ENCODE measurements around the gene LRRC8A. TPM values are rescaled to one million over a fixed set of nuclear protein-coding genes. Genes with fewer than 3 reads are reported as not detected.
A peak's percentile ranks its signal among the peaks of the same experiment; 100 is the strongest.
"Not testable (repeated sequence)": the region's sequence is repeated elsewhere in the genome, so short reads cannot be mapped to it uniquely, and the experiment has no call there.

LRRC8A gene
- total RNA-seq, 3 donors from 2014 or later: 22.6 to 24.0 (median 23.6) TPM

GRCh38 chr9:128851779-128852600 is 29.9 kb upstream of the LRRC8A start:
- H3K4me3 Mint-ChIP-seq; H3K4me1 Mint-ChIP-seq (ENCODE audit: low read depth); ATAC-seq; H3K27me3 Mint-ChIP-seq (ENCODE audit: low read depth); DNase-seq: not testable (repeated sequence)
- Mint-ChIP-seq H3K9me3 (peaks cover 13% of the 10 kb centered on the region), H3K36me3 (ENCODE audit: insufficient read depth) (peaks cover 16% of the 10 kb centered on the region)

GRCh38 chr9:128852646-128853045 is 29.3 kb upstream of the LRRC8A start:
- not testable (repeated sequence) for H3K4me3 Mint-ChIP-seq; H3K4me1 Mint-ChIP-seq (ENCODE audit: low read depth); H3K27me3 Mint-ChIP-seq (ENCODE audit: low read depth); DNase-seq; ATAC-seq
- Mint-ChIP-seq H3K9me3 (peaks cover 13% of the 10 kb centered on the region), H3K36me3 (ENCODE audit: insufficient read depth) (peaks cover 14% of the 10 kb centered on the region)

- H3K9me3 Mint-ChIP-seq: peaks cover 13% of the 10 kb centered on the region
- not testable (repeated sequence) for H3K4me3 Mint-ChIP-seq; ATAC-seq; H3K4me1 Mint-ChIP-seq (ENCODE audit: low read depth); DNase-seq; H3K27me3 Mint-ChIP-seq (ENCODE audit: low read depth)
- peaks cover 12% of the 10 kb centered on the region for H3K36me3 Mint-ChIP-seq (ENCODE audit: insufficient read depth)
These were observed 27.5 kb upstream of the LRRC8A start for GRCh38 chr9:128854454-128854853.

GRCh38 chr9:128858476-128858875 is 23.5 kb upstream of the LRRC8A start:
- not testable (repeated sequence) for ATAC-seq; DNase-seq; H3K4me3 Mint-ChIP-seq; H3K9me3 Mint-ChIP-seq; H3K4me1 Mint-ChIP-seq (ENCODE audit: low read depth); H3K27me3 Mint-ChIP-seq (ENCODE audit: low read depth); H3K36me3 Mint-ChIP-seq (ENCODE audit: insufficient read depth)

GRCh38 chr9:128860937-128861336 is 21.0 kb upstream of the LRRC8A start:
- H3K4me3 Mint-ChIP-seq: no peak overlapping the region
- DNase-seq (no peak), ATAC-seq (no peak)
- peaks cover 5% of the 10 kb centered on the region for H3K4me1 Mint-ChIP-seq (ENCODE audit: low read depth)
- H3K36me3 Mint-ChIP-seq (ENCODE audit: insufficient read depth): peaks cover 3% of the 10 kb centered on the region
- no peaks in the 10 kb centered on the region for H3K27me3 Mint-ChIP-seq (ENCODE audit: low read depth)
- H3K9me3 Mint-ChIP-seq: no peaks in the 10 kb centered on the region

GRCh38 chr9:128861501-128861900 is 20.4 kb upstream of the LRRC8A start:
- DNase-seq: no peak
- H3K4me1 Mint-ChIP-seq (ENCODE audit: low read depth): peaks cover 6% of the 10 kb centered on the region
- peaks cover 3% of the 10 kb centered on the region for H3K36me3 Mint-ChIP-seq (ENCODE audit: insufficient read depth)
- no peaks in the 10 kb centered on the region for H3K27me3 Mint-ChIP-seq (ENCODE audit: low read depth)
- H3K9me3 Mint-ChIP-seq: no peaks in the 10 kb centered on the region
- H3K4me3 Mint-ChIP-seq: no peak overlapping the region
- no peak for ATAC-seq

- DNase-seq (no peak), ATAC-seq (no peak)
- no peak overlapping the region for H3K4me3 Mint-ChIP-seq
- no peaks in the 10 kb centered on the region for H3K27me3 Mint-ChIP-seq (ENCODE audit: low read depth)
- peaks cover 6% of the 10 kb centered on the region for H3K4me1 Mint-ChIP-seq (ENCODE audit: low read depth)
- no peaks in the 10 kb centered on the region for H3K9me3 Mint-ChIP-seq
- H3K36me3 Mint-ChIP-seq (ENCODE audit: insufficient read depth): peaks cover 3% of the 10 kb centered on the region
These were observed 19.5 kb upstream of the LRRC8A start for GRCh38 chr9:128862401-128862851.

GRCh38 chr9:128863647-128864046 is 18.3 kb upstream of the LRRC8A start:
- Mint-ChIP-seq H3K4me1 (ENCODE audit: low read depth) (peaks cover 6% of the 10 kb centered on the region), H3K36me3 (ENCODE audit: insufficient read depth) (peaks cover 3% of the 10 kb centered on the region), H3K4me3 (no peak overlapping the region), H3K9me3 (no peaks in the 10 kb centered on the region), H3K27me3 (ENCODE audit: low read depth) (no peaks in the 10 kb centered on the region)
- ATAC-seq (peak; percentile 95 to 96), DNase-seq (peak; percentile 85)

- H3K27me3 Mint-ChIP-seq (ENCODE audit: low read depth): no peaks in the 10 kb centered on the region
- peaks cover 5% of the 10 kb centered on the region for H3K4me1 Mint-ChIP-seq (ENCODE audit: low read depth)
- H3K4me3 Mint-ChIP-seq: no peak overlapping the region
- ATAC-seq (no peak), DNase-seq (no peak)
- peaks cover 6% of the 10 kb centered on the region for H3K36me3 Mint-ChIP-seq (ENCODE audit: insufficient read depth)
- no peaks in the 10 kb centered on the region for H3K9me3 Mint-ChIP-seq
These were observed 11.6 kb upstream of the LRRC8A start for GRCh38 chr9:128870128-128870940.

- ATAC-seq; DNase-seq; H3K27me3 Mint-ChIP-seq (ENCODE audit: low read depth); H3K36me3 Mint-ChIP-seq (ENCODE audit: insufficient read depth); H3K4me3 Mint-ChIP-seq; H3K9me3 Mint-ChIP-seq; H3K4me1 Mint-ChIP-seq (ENCODE audit: low read depth): not testable (repeated sequence)
These were observed 11.0 kb upstream of the LRRC8A start for GRCh38 chr9:128870941-128871265.

GRCh38 chr9:128877852-128878251 is 4.1 kb upstream of the LRRC8A start:
- H3K9me3 Mint-ChIP-seq: no peaks in the 10 kb centered on the region
- no peaks in the 10 kb centered on the region for H3K36me3 Mint-ChIP-seq (ENCODE audit: insufficient read depth)
- peaks cover 20% of the 10 kb centered on the region for H3K4me1 Mint-ChIP-seq (ENCODE audit: low read depth)
- ATAC-seq (no peak), DNase-seq (no peak)
- no peak overlapping the region for H3K4me3 Mint-ChIP-seq
- H3K27me3 Mint-ChIP-seq (ENCODE audit: low read depth): no peaks in the 10 kb centered on the region

GRCh38 chr9:128882677-128883603 is 1.0 kb downstream of the LRRC8A start:
- peaks cover 11% of the 10 kb centered on the region for H3K36me3 Mint-ChIP-seq (ENCODE audit: insufficient read depth)
- DNase-seq (no peak), ATAC-seq (no peak)
- H3K4me3 Mint-ChIP-seq: peak overlapping the region; percentile 96
- no peaks in the 10 kb centered on the region for H3K27me3 Mint-ChIP-seq (ENCODE audit: low read depth)
- H3K4me1 Mint-ChIP-seq (ENCODE audit: low read depth): peaks cover 55% of the 10 kb centered on the region
- no peaks in the 10 kb centered on the region for H3K9me3 Mint-ChIP-seq

GRCh38 chr9:128884164-128884563 is 2.2 kb downstream of the LRRC8A start:
- H3K4me1 Mint-ChIP-seq (ENCODE audit: low read depth): peaks cover 65% of the 10 kb centered on the region
- H3K36me3 Mint-ChIP-seq (ENCODE audit: insufficient read depth): peaks cover 17% of the 10 kb centered on the region
- no peaks in the 10 kb centered on the region for H3K9me3 Mint-ChIP-seq
- DNase-seq (no peak), ATAC-seq (no peak)
- peak overlapping the region; percentile 96 for H3K4me3 Mint-ChIP-seq
- H3K27me3 Mint-ChIP-seq (ENCODE audit: low read depth): no peaks in the 10 kb centered on the region

- H3K9me3 Mint-ChIP-seq: no peaks in the 10 kb centered on the region
- ATAC-seq (no peak), DNase-seq (no peak)
- no peaks in the 10 kb centered on the region for H3K27me3 Mint-ChIP-seq (ENCODE audit: low read depth)
- peaks cover 60% of the 10 kb centered on the region for H3K4me1 Mint-ChIP-seq (ENCODE audit: low read depth)
- H3K4me3 Mint-ChIP-seq: peak overlapping the region; percentile 48
- H3K36me3 Mint-ChIP-seq (ENCODE audit: insufficient read depth): peaks cover 17% of the 10 kb centered on the region
These were observed 3.4 kb downstream of the LRRC8A start for GRCh38 chr9:128885376-128885775.
